IMR-90 (cell line): ENCODE data around the gene PAF1. TPM values are rescaled to one million over a fixed set of nuclear protein-coding genes. Genes with fewer than 3 reads are reported as not detected.
A peak's percentile ranks its signal among the peaks of the same experiment; 100 is the strongest.

Source experiments
- ATAC-seq: fragments of 200-7000 bp; cut with Tn5 transposase; 2 replicates; pipeline ENCODE4 v1.9.1; 2020; ENCODE audit warnings: low read depth, mild to moderate bottlenecking, moderate library complexity
- BruUV-seq: library from RNA; stranded (reverse); fragments of 400-500 nt; replicated peaks from 2 replicates; lab custom pipeline; 2021; lab: Mats Ljungman, UMichigan
- CTCF ChIA-PET: fragments of 300-600 bp; formaldehyde crosslinking; extraction: SDS; loops from one replicate; lab custom pipeline; 2021; ENCODE audit warnings: antibody characterized with exemption; lab: Yijun Ruan, JAX
- POLR2A ChIA-PET: fragments of 300-600 bp; sonication (Branson Sonifier 250); formaldehyde crosslinking; loops from one replicate; lab custom pipeline; 2022; ENCODE audit warnings: antibody characterized with exemption; ENCODE audit not compliant: unreplicated experiment; lab: Charles Lee
- DNase-seq: peaks from one replicate; pipeline ENCODE4 v3.0.0; 2013
- H2AFZ ChIP-seq: replicated peaks from 2 replicates; pipeline ENCODE3; 2013; ENCODE audit warnings: low read length, mild to moderate bottlenecking; ENCODE audit not compliant: poor library complexity
- H2AK5ac ChIP-seq: 2 replicates; pipeline ENCODE4 v1.6.1; 2013; ENCODE audit warnings: low read depth, low read length, inconsistent platforms
- H2AK9ac ChIP-seq: replicated peaks from 2 replicates; pipeline ENCODE3; 2013; ENCODE audit warnings: mild to moderate bottlenecking, low read depth, low read length, moderate library complexity; ENCODE audit not compliant: poor library complexity
- H2BK120ac ChIP-seq: 2 replicates; pipeline ENCODE4 v1.6.1; 2013; ENCODE audit warnings: low read depth, low read length, inconsistent platforms
- H2BK15ac ChIP-seq: 3 replicates; pipeline ENCODE4 v1.6.1; 2013; ENCODE audit warnings: low read depth, low read length, inconsistent platforms
- H2BK20ac ChIP-seq: 2 replicates; pipeline ENCODE4 v1.6.1; 2013; ENCODE audit warnings: low read depth, mild to moderate bottlenecking, inconsistent platforms, low read length, moderate library complexity
- H2BK5ac ChIP-seq: 2 replicates; pipeline ENCODE4 v1.6.1; 2013; ENCODE audit warnings: mild to moderate bottlenecking, low read depth, low read length, inconsistent platforms; ENCODE audit not compliant: poor library complexity, severe bottlenecking
- H3K14ac ChIP-seq: replicated peaks from 2 replicates; pipeline ENCODE4 v1.6.1; 2013; ENCODE audit warnings: low read depth, low read length, inconsistent platforms
- H3K18ac ChIP-seq: 2 replicates; pipeline ENCODE4 v1.6.1; 2013; ENCODE audit warnings: low read depth, low read length, control low read depth
- H3K23ac ChIP-seq: 2 replicates; pipeline ENCODE4 v1.6.1; 2013; ENCODE audit warnings: low read depth, low read length, inconsistent platforms
- H3K27ac ChIP-seq: 2 replicates; pipeline ENCODE4 v1.5.1; 2013; ENCODE audit warnings: mild to moderate bottlenecking, control low read depth, low read length; ENCODE audit not compliant: insufficient read depth
- H3K27me3 ChIP-seq: 2 replicates; pipeline ENCODE4 v1.6.1; 2013; ENCODE audit warnings: low read length; ENCODE audit not compliant: control insufficient read depth, insufficient read depth
- H3K36me3 ChIP-seq: 2 replicates; pipeline ENCODE4 v1.6.1; 2013; ENCODE audit warnings: low read length, mixed read lengths; ENCODE audit not compliant: control insufficient read depth, insufficient read depth
- H3K4ac ChIP-seq: 2 replicates; pipeline ENCODE4 v1.6.1; 2013; ENCODE audit warnings: low read depth, low read length, inconsistent platforms
- H3K4me1 ChIP-seq: 2 replicates; pipeline ENCODE4 v1.6.1; 2013; ENCODE audit warnings: low read length, mixed read lengths; ENCODE audit not compliant: control insufficient read depth, insufficient read depth
- H3K4me2 ChIP-seq: 2 replicates; pipeline ENCODE4 v1.6.1; 2013; ENCODE audit warnings: low read depth, mild to moderate bottlenecking, control low read depth, low read length, moderate library complexity
- H3K4me3 ChIP-seq: 2 replicates; pipeline ENCODE4 v1.5.1; 2013; ENCODE audit warnings: low read depth, mild to moderate bottlenecking, control low read depth, low read length, moderate library complexity; ENCODE audit not compliant: insufficient read depth
- H3K56ac ChIP-seq: 2 replicates; pipeline ENCODE4 v1.6.1; 2013; ENCODE audit warnings: low read length, inconsistent platforms; ENCODE audit not compliant: insufficient read depth; ENCODE audit errors: extremely low read depth
- H3K79me1 ChIP-seq, 2 experiments: 2 replicates each; pipeline ENCODE4 v1.6.1; 2013; ENCODE audit warnings: low read length in 2 of 2, inconsistent platforms in 1 of 2, low read depth in 1 of 2
- H3K9ac ChIP-seq: 2 replicates; pipeline ENCODE4 v1.6.1; 2013; ENCODE audit warnings: low read depth, low read length, control low read depth
- H3K9me1 ChIP-seq: 2 replicates; pipeline ENCODE4 v1.6.1; 2013; ENCODE audit warnings: low read length, inconsistent platforms; ENCODE audit not compliant: insufficient read depth
- H3K9me3 ChIP-seq: 2 replicates; pipeline ENCODE4 v1.6.1; 2013; ENCODE audit warnings: low read length; ENCODE audit not compliant: control insufficient read depth, insufficient read depth
- H4K20me1 ChIP-seq: 2 replicates; pipeline ENCODE4 v1.6.1; 2013; ENCODE audit warnings: low read length, inconsistent platforms; ENCODE audit not compliant: insufficient read depth
- H4K5ac ChIP-seq: 2 replicates; pipeline ENCODE4 v1.6.1; 2013; ENCODE audit warnings: mild to moderate bottlenecking, low read depth, low read length, control low read depth
- H4K8ac ChIP-seq, 2 experiments: 2 replicates each; pipeline ENCODE4 v1.6.1; 2013; ENCODE audit warnings: low read depth in 2 of 2, low read length in 2 of 2, control low read depth in 1 of 2, inconsistent platforms in 1 of 2
- H4K91ac ChIP-seq: 2 replicates; pipeline ENCODE4 v1.6.1; 2013; ENCODE audit warnings: low read depth, low read length, inconsistent platforms; ENCODE audit not compliant: insufficient read depth
- MAFK ChIP-seq: IDR thresholded peaks from 2 replicates; pipeline ENCODE4 v1.6.1; 2012; ENCODE audit warnings: low read depth, low read length, improper control_type of control experiment
- POLR2A ChIP-seq: IDR thresholded peaks from 2 replicates; pipeline ENCODE4 v1.6.1; 2012; ENCODE audit warnings: mild to moderate bottlenecking, low read depth, low read length
- WGBS, 2 experiments: methylation state at CpG; one replicate each; pipeline versions ENCODE4 v1.1.5 to v1.1.7; 2013; ENCODE audit warnings: missing lambda C conversion rate in 2 of 2; ENCODE audit not compliant: insufficient read length in 1 of 2; ENCODE audit errors: extremely low coverage in 2 of 2; 5-methylcytosine and 5-hydroxymethylcytosine counted together
- dilution Hi-C: fragments of 300-500 bp; cut with HindIII; formaldehyde crosslinking; loops from one replicate; pipeline ENCODE4 v1.14.3; 2018; ENCODE audit warnings: low sequenced_read_pairs; ENCODE audit not compliant: unreplicated experiment
- in situ Hi-C: fragments of 300-500 bp; cut with MboI; formaldehyde crosslinking; loops from 3 replicates; pipeline ENCODE4 v1.14.3; 2019; ENCODE audit warnings: low sequenced_read_pairs, inconsistent platforms, mixed read lengths
- intact Hi-C: fragments of 100-400 bp; cut with micrococcal nuclease; formaldehyde crosslinking; loops from 2 replicates; pipeline ENCODE4 v1.10.0; 2022
- polyA plus RNA-seq, 3 experiments: library from polyadenylated mRNA; depleted of rRNA; stranded (reverse); fragments of >200 nt; gene quantifications; 2 replicates each; pipeline ENCODE4 v1.2.3, GENCODE V29; 2012; ENCODE audit warnings: low replicate concordance in 1 of 3
- total RNA-seq: library from RNA; depleted of rRNA; stranded (reverse); fragments of >200 nt; gene quantifications from 2 replicates; pipeline ENCODE4 v1.2.3, GENCODE V29; 2012

Gene PAF1
- total and polyA plus RNA-seq, 2 of the 4 experiments (the other 2 are of a cell fraction) = 45.7 to 54.3 TPM

DNA sequence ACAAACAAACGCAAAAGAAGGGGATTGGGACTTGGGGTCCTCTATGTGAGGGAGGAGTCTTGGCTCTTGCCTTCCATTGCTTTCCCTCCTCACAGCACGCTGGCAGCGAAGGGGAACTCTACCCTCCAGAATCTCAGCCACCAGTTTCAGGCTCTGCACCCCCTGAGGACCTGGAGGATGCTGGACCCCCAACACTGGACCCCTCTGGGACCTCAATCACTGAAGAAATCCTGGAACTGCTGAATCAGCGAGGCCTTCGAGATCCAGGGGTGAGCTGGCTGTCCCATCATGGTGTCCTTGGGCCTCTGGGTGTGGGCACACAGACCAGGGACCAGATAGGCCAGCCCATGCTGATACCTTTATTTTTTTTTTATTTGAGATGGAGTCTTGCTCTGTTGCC, 31.1 kb upstream of the PAF1 start:
- Histone ChIP-seq H3K79me1 (peaks cover 3 to 69% of the 10 kb centered on the region in 2 experiments), H2AFZ (no peak overlapping the region), H3K18ac (no peak overlapping the region), H4K5ac (no peak overlapping the region), H2AK9ac (peak overlapping the region; percentile 28), H3K23ac (no peak overlapping the region), H3K4me3 (no peak overlapping the region), H3K4ac (no peak overlapping the region), H3K9me3 (no peaks in the 10 kb centered on the region), H3K56ac (no peak overlapping the region), H3K4me1 (no peaks in the 10 kb centered on the region), H2BK120ac (no peak overlapping the region), H2BK5ac (no peak overlapping the region), H4K91ac (no peak overlapping the region), H4K20me1 (peaks cover 15% of the 10 kb centered on the region), H3K9me1 (0 out of 2 replicates have a peak, but pooled peaks cover 8% of the 10 kb centered on the region), H3K27me3 (no peaks in the 10 kb centered on the region), H3K4me2 (no peak overlapping the region), H2AK5ac (no peak overlapping the region), H2BK15ac (no peak overlapping the region), H3K14ac (no peak overlapping the region), H3K9ac (no peak overlapping the region), H4K8ac (no peak overlapping the region), H2BK20ac (no peak overlapping the region), H3K27ac (no peak overlapping the region), H3K36me3 (peaks cover 73% of the 10 kb centered on the region)
- no TSS peak for BruUV-seq
- ChIA-PET CTCF (interaction anchor here (1.3 kb wide), 1 partner anchor 24 kb away, joined by 3 read pairs; no protein-coding TSS in a partner anchor), POLR2A (no interaction called here)
- intact Hi-C loops = no loop called here
- ATAC-seq = no peak
- no peak for TF ChIP-seq POLR2A
- TF ChIP-seq MAFK = peak; percentile 40; the same call in 1 of the 2 replicates
- 100% methylated on average over 2 of the region's 5 CpGs; no CpG with 5 or more reads in 1 of the 2 experiments for WGBS, 2 experiments
- in situ Hi-C loops = no loop called here
- dilution Hi-C loops = no loop called here
- DNase-seq = no peak
